Naive B cell (primary cell): Measurements from ENCODE around the gene PCDH9. TPM values are rescaled to one million over a fixed set of nuclear protein-coding genes. Genes with fewer than 3 reads are reported as not detected.
A peak's percentile ranks its signal among the peaks of the same experiment; 100 is the strongest.

Experiments
- ATAC-seq, 2 donors: fragments of 150-1000 bp; cut with Tn5 transposase; 2 replicates each; pipeline ENCODE4 v1.10.0; 2021; ENCODE audit warnings: low read depth in 2 of 2, mild to moderate bottlenecking in 2 of 2, moderate library complexity in 2 of 2
- DNase-seq: peaks from one replicate; pipeline ENCODE4 v3.0.0; 2022
- H3K27ac Mint-ChIP-seq, 6 donors: one replicate each; pipeline ENCODE4 v1.8.0; 2020 to 2022; ENCODE audit warnings: mild to moderate bottlenecking in 6 of 6, mixed read lengths in 6 of 6, moderate library complexity in 5 of 6, inconsistent platforms in 2 of 6
- H3K27me3 Mint-ChIP-seq, 3 donors: one replicate each; pipeline ENCODE4 v1.8.0; 2021 to 2022; ENCODE audit warnings: mixed read lengths in 3 of 3, mild to moderate bottlenecking in 1 of 3
- H3K36me3 Mint-ChIP-seq, 2 donors: one replicate each; pipeline ENCODE4 v1.8.0; 2020 to 2022; ENCODE audit warnings: mixed read lengths in 2 of 2, inconsistent platforms in 1 of 2, mild to moderate bottlenecking in 1 of 2
- H3K4me1 Mint-ChIP-seq, 3 donors: one replicate each; pipeline ENCODE4 v1.8.0; 2020 to 2022; ENCODE audit warnings: mixed read lengths in 3 of 3, inconsistent platforms in 1 of 3, mild to moderate bottlenecking in 1 of 3, moderate library complexity in 1 of 3
- H3K4me3 Mint-ChIP-seq, 8 donors: one replicate each; pipeline ENCODE4 v1.8.0; 2020 to 2022; ENCODE audit warnings: mild to moderate bottlenecking in 8 of 8, mixed read lengths in 8 of 8, moderate library complexity in 8 of 8, inconsistent platforms in 2 of 8
- H3K9me3 Mint-ChIP-seq, 7 donors: one replicate each; pipeline ENCODE4 v1.8.0; 2020 to 2022; ENCODE audit warnings: mixed read lengths in 7 of 7, mild to moderate bottlenecking in 5 of 7, inconsistent platforms in 2 of 7, moderate library complexity in 1 of 7
- polyA plus RNA-seq, 6 donors: library from polyadenylated mRNA; unstranded; fragments of 300-500 nt; fragmentation: Illumina TruSeq; gene quantifications; one replicate each; pipeline ENCODE4 v1.2.3, GENCODE V29; 2021; ENCODE audit warnings: low read depth in 6 of 6

Gene PCDH9
- polyA plus RNA-seq, 6 donors from 2014 or later: 49.9 to 70.2 (median 57.2) TPM

DNA sequence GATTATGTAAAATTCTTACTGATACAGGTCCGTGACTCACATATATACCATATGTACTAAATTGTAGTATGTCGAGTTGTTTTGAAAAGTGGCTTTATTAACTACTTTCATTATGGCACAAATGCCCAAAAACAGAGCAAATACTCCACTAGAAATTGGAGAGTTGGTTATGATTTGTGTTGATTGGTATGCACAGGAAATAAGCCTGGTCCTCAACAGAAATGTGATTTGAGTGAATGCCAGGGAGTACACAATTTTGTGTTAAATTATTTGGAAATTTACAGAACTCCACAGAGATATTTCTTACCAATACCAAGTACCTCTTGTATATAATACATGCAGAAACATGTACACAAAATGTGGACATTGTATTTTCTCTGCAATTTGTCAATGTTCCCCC lies 676.7 kb downstream of the PCDH9 start:
- Mint-ChIP-seq H3K9me3 (no peaks in the 10 kb centered on the region), H3K27ac (no peak overlapping the region), H3K4me3 (no peak overlapping the region), H3K36me3 (no peaks in the 10 kb centered on the region), H3K27me3 (no peaks in the 10 kb centered on the region), H3K4me1 (peaks cover 0 to 3% (median 0%) of the 10 kb centered on the region in 3 donors)
- DNase-seq: no peak
- no peak for ATAC-seq

DNA sequence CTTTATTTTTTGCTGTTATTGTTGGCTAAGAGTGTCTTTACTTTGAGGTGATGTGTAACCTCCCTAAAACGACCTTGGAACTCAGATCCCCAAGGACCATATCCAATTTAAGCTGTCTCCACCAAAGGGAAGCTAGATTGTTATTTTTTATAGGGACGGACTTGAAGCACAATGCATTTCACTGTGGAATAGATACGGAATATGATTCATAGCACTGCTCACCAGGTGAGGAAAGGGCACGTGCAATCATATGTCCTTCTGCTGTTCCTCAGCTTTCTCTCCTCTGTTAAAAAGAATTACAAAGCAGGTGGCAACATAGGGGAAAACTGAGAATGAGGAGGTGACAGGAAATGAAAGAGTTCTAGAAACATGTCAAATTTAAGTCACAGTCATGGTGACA lies 679.0 kb downstream of the PCDH9 start:
- H3K4me3 Mint-ChIP-seq: no peak overlapping the region
- DNase-seq: no peak
- no peak for ATAC-seq

DNA sequence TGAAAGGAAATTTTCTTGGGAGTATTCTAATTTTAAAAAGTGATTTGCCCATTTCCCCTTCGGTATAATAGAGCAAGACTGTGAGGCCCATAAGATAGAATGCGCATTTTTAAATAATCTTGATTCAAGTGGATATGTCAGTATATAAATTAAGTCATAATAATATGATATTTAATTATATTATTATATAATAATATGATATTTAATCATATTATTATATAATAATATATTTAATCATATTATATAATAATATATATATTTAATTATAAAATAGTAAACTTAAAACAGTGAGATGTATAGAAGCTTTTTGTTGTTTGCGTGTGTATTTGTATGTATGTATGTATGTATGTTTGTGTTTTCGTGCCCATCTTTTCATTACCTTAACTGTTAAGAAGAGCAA lies 682.5 kb downstream of the PCDH9 start:
- DNase-seq (no peak), ATAC-seq (no peak)
- H3K9me3 Mint-ChIP-seq: no peaks in the 10 kb centered on the region
- no peak overlapping the region for H3K4me3 Mint-ChIP-seq
- H3K27ac Mint-ChIP-seq: no peak overlapping the region
- no peaks in the 10 kb centered on the region for H3K36me3 Mint-ChIP-seq
- no peaks in the 10 kb centered on the region for H3K27me3 Mint-ChIP-seq
- no peaks in the 10 kb centered on the region for H3K4me1 Mint-ChIP-seq

More for the DNA sequence above, 679.0 kb downstream of the PCDH9 start:
- no peak overlapping the region for H3K27ac Mint-ChIP-seq
- H3K36me3 Mint-ChIP-seq: no peaks in the 10 kb centered on the region
- H3K4me1 Mint-ChIP-seq: no peaks in the 10 kb centered on the region
- H3K27me3 Mint-ChIP-seq: no peaks in the 10 kb centered on the region
- no peaks in the 10 kb centered on the region for H3K9me3 Mint-ChIP-seq

DNA sequence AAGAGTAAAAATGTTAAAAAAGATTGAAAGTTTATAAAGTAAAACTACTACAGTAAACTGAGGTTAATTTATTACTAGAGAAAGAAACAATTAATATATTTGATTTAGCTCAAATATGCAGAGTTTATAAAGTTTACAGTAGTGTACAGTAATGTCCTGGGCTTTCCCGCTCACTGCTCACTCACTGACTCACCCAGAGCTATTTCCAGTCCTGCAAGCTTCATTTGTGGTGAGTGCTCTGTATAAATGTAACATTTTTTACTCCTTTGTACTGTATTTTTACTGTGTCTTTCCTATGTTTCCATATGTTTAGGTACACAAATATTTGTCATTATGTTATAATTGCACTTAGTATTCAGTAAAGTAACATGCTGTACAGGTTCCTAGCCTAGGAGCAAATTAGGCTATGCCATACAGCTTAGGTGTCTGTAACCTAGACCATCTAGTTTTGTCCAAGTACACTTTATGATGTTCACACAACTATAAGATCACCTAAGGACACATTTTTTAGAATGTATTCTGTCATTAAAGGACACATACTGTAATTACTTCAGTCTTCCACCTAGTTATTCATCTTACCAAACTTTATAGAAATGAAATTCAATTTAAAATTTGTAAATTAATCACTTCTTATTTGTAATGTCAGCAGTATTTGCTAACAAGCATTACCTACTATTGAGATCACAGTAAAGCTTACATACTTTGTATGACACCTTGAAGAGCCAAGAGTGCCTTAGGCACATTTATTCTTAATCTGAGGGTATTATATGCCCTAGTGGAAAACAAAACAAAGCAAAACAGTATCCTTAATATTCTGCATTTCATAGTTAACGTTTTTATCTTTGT lies 683.4 kb downstream of the PCDH9 start:
- no peak overlapping the region for H3K4me3 Mint-ChIP-seq
- no peaks in the 10 kb centered on the region for H3K36me3 Mint-ChIP-seq
- H3K4me1 Mint-ChIP-seq: no peaks in the 10 kb centered on the region
- H3K27ac Mint-ChIP-seq: no peak overlapping the region
- no peaks in the 10 kb centered on the region for H3K27me3 Mint-ChIP-seq
- no peaks in the 10 kb centered on the region for H3K9me3 Mint-ChIP-seq
- DNase-seq (no peak), ATAC-seq (no peak)

DNA sequence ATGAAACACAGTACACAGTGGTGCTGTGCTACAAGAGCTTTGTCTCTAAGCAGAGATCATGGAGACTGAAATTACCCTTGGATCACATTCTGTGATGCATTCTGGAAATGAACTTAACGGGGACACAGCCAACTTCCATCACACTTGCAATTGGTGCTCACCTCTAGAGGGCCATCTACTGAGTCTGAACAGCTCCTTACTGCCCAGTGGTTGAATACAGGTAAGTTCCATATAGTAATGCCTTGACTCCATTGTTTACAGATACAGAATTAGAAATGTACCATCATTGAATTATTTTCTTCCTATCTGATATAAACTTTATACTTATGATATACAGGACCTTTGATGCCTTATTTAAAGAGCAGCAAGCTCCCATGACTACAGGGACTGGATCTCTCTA lies 686.4 kb downstream of the PCDH9 start:
- H3K4me3 Mint-ChIP-seq: no peak overlapping the region
- H3K4me1 Mint-ChIP-seq: no peaks in the 10 kb centered on the region
- DNase-seq: no peak
- H3K27me3 Mint-ChIP-seq: no peaks in the 10 kb centered on the region
- H3K9me3 Mint-ChIP-seq: peaks cover 0 to 4% (median 0%) of the 10 kb centered on the region in 7 donors
- ATAC-seq: no peak
- H3K27ac Mint-ChIP-seq: no peak overlapping the region
- H3K36me3 Mint-ChIP-seq: peaks cover 0 to 4% of the 10 kb centered on the region in 2 donors

DNA sequence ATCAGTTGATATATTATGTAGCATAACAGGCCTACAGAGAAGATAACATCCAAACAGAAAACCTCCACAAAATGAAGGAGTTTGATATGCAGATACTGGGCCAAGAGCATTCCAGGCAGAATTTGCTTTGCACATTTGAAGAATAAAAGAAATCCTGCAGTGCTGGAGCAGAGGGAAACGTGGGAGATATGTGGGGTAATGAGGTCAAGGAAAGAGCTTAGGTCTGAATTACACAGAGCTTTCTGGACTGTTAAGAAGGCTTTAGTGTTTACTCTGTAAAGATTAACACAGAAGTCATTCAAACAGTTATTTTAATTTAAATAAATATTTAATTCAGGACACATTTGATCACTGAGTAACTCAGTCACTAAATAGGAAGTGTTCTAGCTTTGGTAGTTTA lies 692.7 kb downstream of the PCDH9 start:
- no peak overlapping the region for H3K4me3 Mint-ChIP-seq
- peaks cover 0 to 4% of the 10 kb centered on the region in 2 donors for H3K36me3 Mint-ChIP-seq
- peak overlapping the region in 1 of 6 donors; percentile 33 for H3K27ac Mint-ChIP-seq
- H3K4me1 Mint-ChIP-seq: no peaks in the 10 kb centered on the region
- H3K9me3 Mint-ChIP-seq: peaks cover 0 to 4% (median 0%) of the 10 kb centered on the region in 7 donors
- ATAC-seq (no peak), DNase-seq (no peak)
- H3K27me3 Mint-ChIP-seq: no peaks in the 10 kb centered on the region

DNA sequence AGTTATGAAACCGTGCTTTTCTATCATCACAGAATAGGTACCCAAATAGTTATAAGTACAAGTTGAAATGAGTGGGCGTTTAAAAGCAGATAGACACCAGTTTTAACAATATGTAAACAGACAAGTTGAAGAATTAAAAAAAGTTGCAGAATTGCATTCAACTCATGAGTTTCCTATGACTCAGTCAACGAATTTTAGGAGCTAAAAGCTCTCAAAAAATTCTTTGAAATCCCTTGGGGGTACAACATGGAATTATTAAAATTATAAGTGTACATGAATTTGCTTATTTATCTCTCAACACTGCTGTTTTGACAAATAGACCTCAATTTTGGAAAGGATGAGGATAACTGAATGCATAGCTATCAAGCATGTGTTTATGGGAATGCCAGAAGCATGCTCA lies 693.4 kb downstream of the PCDH9 start:
- Mint-ChIP-seq H3K27me3 (no peaks in the 10 kb centered on the region), H3K4me3 (no peak overlapping the region), H3K4me1 (no peaks in the 10 kb centered on the region), H3K27ac (no peak overlapping the region), H3K9me3 (peaks cover 0 to 4% (median 0%) of the 10 kb centered on the region in 7 donors), H3K36me3 (peaks cover 0 to 4% of the 10 kb centered on the region in 2 donors)
- no peak for DNase-seq
- no peak for ATAC-seq

DNA sequence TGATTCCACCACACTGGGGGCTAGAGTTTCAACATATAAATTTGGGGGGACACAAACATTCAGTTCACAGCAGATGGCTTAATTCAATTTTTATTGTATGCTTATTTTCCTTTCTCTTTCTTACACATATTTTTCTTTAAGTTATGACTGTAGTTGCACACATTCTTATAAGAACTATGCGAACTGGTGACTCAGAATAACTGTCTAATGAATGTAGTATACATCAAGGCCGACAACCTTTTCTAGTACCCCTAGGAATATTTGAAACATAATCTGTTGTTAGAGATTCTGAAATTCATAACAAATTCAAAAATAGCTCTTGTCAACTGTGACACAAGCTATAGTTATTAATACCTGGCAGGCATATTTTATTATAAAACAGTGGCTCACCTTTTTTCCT lies 695.6 kb downstream of the PCDH9 start:
- H3K27ac Mint-ChIP-seq: no peak overlapping the region
- no peaks in the 10 kb centered on the region for H3K27me3 Mint-ChIP-seq
- H3K4me1 Mint-ChIP-seq: no peaks in the 10 kb centered on the region
- H3K9me3 Mint-ChIP-seq: peaks cover 0 to 4% (median 0%) of the 10 kb centered on the region in 7 donors
- ATAC-seq (no peak), DNase-seq (no peak)
- no peak overlapping the region for H3K4me3 Mint-ChIP-seq
- H3K36me3 Mint-ChIP-seq: peaks cover 0 to 4% of the 10 kb centered on the region in 2 donors

DNA sequence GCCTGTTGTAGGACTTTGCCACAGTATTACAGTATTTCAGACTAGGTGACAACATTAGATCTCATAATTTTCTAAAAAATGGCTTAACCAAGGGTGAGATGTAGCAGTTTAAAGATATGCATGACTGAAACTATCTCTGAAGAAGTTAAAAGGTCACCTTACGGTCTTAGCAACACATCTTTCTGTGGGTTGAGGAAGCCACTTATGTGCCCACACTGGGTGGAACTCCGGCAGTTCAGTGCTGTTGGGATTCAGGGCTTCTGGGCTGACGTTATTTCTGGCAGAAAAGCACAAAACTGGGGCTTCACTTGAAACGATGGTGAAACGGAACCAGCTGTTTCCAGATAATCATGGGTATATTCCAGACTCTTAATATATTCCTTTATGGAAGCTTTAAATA lies 697.3 kb downstream of the PCDH9 start:
- no peaks in the 10 kb centered on the region for H3K36me3 Mint-ChIP-seq
- no peak overlapping the region for H3K4me3 Mint-ChIP-seq
- H3K9me3 Mint-ChIP-seq: no peaks in the 10 kb centered on the region
- DNase-seq (no peak), ATAC-seq (no peak)
- H3K27ac Mint-ChIP-seq: no peak overlapping the region
- H3K27me3 Mint-ChIP-seq: no peaks in the 10 kb centered on the region
- H3K4me1 Mint-ChIP-seq: no peaks in the 10 kb centered on the region

DNA sequence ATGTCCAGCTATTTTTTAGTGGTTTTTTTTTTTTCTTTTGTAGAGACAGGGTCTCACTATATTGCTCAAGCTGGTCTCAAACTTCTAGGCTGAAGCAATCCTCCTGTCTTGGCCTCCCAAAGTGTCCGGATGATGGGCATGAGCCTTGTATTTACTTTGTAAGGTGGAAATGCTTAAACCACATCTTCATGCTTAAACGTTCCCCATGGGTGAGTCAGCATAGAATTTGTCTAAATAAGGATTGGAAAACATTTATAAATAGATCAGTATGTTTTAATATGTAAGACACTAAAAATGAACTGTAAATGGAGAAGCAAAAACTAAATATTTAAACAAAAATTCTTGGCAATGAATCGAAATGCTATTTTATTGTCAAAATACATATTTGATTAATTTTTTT lies 698.0 kb downstream of the PCDH9 start:
- H3K4me1 Mint-ChIP-seq: no peaks in the 10 kb centered on the region
- no peak for ATAC-seq
- no peaks in the 10 kb centered on the region for H3K27me3 Mint-ChIP-seq

DNA sequence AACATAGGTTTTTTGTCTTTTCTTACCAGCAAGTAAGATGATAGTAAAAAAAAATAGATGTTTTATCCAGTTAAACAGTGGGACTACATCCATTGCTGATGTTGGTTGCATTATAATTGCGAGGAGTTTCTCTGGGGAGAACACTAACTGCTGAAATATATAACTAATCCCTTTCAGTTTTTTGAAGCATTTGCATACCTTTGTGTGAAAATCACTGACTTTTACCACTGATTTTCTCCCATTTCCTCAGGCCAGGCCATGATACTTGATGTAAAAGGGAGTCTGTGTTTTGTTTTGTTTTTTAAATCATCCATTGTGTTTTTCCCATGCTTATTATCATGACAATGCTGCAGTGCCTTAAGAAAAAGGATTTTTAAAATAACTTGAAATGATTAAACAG lies 699.5 kb downstream of the PCDH9 start:
- H3K27ac Mint-ChIP-seq: no peak overlapping the region
- ATAC-seq: no peak
- DNase-seq: no peak
- H3K4me1 Mint-ChIP-seq: no peaks in the 10 kb centered on the region
- no peaks in the 10 kb centered on the region for H3K9me3 Mint-ChIP-seq
- H3K27me3 Mint-ChIP-seq: no peaks in the 10 kb centered on the region
- H3K4me3 Mint-ChIP-seq: no peak overlapping the region
- H3K36me3 Mint-ChIP-seq: no peaks in the 10 kb centered on the region

More for the DNA sequence above, 698.0 kb downstream of the PCDH9 start:
- Mint-ChIP-seq H3K27ac (no peak overlapping the region), H3K9me3 (no peaks in the 10 kb centered on the region), H3K36me3 (no peaks in the 10 kb centered on the region), H3K4me3 (no peak overlapping the region)
- no peak for DNase-seq

DNA sequence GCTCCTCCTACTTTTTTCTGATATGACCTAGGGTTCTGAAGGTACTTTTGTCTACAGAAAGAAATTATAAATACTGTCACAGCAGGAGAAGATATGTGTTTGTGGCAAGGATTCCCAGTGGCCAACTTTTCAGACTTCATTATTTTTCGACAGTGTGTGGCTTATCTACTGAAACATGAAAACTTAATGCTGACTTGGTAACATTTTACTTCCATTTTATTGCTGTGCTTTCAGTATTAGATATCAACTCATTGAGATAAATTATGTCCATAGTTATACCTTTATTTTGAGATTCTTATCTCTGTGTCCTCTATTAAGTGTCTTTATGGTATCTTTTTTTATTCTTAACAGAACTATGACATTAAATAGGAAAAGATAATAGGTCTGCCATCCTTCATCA lies 700.0 kb downstream of the PCDH9 start:
- ATAC-seq (no peak), DNase-seq (no peak)
- Mint-ChIP-seq H3K36me3 (no peaks in the 10 kb centered on the region), H3K4me1 (no peaks in the 10 kb centered on the region), H3K9me3 (no peaks in the 10 kb centered on the region), H3K27ac (no peak overlapping the region), H3K27me3 (no peaks in the 10 kb centered on the region), H3K4me3 (no peak overlapping the region)

DNA sequence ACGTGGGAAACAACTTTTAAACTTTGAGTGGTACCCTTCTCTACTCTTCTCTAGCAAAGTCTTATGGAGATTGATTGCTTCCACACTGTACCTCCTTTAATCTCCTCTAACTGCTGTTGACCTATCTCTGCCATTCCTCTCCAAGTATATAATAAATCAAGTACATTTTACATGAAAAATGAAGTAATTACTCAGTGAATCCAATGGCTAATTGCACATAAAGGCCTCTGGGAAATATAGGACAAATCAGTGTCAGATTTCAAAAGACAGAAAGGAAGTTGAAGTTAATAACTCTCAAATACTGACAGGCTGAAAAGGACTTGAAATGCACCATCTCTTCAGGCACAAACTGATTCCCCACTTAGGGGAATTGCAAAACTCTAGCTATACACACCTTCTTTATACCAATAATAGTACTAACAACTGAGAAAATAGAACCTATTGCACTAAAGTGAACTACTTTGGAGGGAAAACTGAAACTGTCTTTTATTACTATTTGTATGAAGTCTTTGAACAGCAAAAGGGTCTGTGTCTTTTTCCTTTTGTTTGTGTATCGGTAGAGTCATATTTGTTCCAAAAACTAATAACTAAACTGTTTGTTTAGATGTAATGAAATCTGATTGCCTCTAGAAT lies 701.1 kb downstream of the PCDH9 start:
- Mint-ChIP-seq H3K4me1 (no peaks in the 10 kb centered on the region), H3K36me3 (no peaks in the 10 kb centered on the region), H3K4me3 (no peak overlapping the region), H3K27ac (no peak overlapping the region), H3K9me3 (no peaks in the 10 kb centered on the region), H3K27me3 (no peaks in the 10 kb centered on the region)
- DNase-seq (no peak), ATAC-seq (no peak)

DNA sequence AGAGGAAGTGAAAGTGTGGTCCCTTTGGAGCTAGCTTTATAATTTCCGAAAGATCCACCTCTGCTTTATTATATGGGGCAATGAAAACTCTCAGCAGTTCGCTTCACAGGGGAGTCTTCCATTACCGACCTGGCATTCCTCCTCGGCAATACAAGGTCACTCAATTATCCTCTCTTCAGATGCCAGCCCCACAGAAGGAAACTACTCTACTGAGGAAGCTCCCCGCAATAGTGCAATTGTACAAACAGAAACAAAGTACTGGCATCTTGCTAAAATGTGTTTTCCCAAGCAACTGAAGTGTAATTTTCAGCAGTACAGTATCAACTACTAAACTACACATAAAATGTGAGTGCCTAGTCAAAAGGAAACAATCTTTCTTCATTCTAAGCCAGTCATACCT lies 702.0 kb downstream of the PCDH9 start:
- Mint-ChIP-seq H3K4me3 (no peak overlapping the region), H3K4me1 (no peaks in the 10 kb centered on the region), H3K27ac (no peak overlapping the region), H3K27me3 (peaks cover 0 to 4% (median 0%) of the 10 kb centered on the region in 3 donors), H3K36me3 (no peaks in the 10 kb centered on the region), H3K9me3 (no peaks in the 10 kb centered on the region)
- DNase-seq: no peak
- ATAC-seq: no peak
